NCI-H526 treated with DMSO at 0.1 percent for 48 hours (cell line): ENCODE results near the gene KRT33A.
A peak's percentile ranks its signal among the peaks of the same experiment; 100 is the strongest.
"Not testable (repeated sequence)": the region's sequence is repeated elsewhere in the genome, so short reads cannot be mapped to it uniquely, and the experiment has no call there.

Experiments used
- DNase-seq: peaks from one replicate; lab custom pipeline; 2025; lab: John Stamatoyannopoulos, UW

KRT33A gene

DNA sequence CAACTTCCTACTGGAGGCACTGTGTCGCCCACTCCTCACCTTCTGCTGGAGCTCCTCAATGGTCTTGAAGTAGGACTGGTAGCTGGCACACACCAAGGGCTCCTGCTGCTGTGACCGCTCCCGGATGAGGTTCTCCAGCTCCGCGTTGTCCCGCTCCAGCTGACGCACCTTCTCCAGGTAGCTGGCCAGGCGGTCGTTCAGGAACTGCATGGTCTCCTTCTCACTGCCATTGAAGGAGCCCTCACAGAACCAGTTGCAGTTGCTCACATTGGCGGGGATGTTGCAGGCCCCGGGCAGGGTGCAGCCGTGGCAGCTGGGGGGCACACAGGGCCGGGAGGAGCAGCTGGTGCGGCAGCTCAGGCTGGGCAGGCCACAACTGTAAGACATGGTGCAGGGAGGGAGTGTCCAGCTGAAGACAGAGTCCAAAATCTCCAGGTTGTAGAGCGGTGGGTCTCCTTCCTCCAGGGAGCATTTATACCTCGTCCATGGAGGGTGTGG lies at the start of gene KRT33A:
KRT33A (minus strand) TSS at position 448 of the 498 bp plus-strand sequence; CDS start at position 387, 61 bp downstream.
- not testable (repeated sequence) for DNase-seq

DNA sequence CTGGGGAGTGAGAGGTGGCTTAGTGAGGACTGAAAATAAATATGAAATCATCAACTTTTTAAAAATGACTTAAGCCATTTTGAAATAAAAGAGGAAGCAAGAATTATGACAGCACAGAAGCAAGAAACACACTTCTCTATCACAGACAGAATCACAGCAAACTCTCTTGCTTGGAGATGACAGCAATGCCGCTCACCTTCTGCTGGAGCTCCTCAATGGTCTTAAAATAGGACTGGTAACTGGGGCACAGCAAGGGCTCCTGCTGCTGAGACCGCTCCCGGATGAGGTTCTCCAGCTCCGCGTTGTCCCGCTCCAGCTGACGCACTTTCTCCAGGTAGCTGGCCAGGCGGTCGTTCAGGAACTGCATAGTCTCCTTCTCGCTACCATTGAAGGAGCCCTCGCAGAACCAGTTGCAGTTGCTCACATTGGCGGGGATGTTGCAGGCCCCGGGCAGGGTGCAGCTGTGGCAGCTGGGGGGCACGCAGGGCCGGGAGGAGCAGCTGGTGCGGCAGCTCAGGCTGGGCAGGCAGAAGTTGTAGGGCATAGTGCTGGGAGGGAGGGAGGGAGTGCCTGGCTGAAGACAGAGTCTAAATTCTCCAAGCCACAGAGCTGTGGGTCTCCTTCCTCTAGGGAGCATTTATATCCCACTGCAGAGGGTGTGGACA lies 46.5 kb upstream of the KRT33A start, which contains the start of gene KRT31:
KRT31 (minus strand) TSS at position 613 of the 665 bp plus-strand sequence; CDS start at position 544, 69 bp downstream.
- DNase-seq = no peak

DNA sequence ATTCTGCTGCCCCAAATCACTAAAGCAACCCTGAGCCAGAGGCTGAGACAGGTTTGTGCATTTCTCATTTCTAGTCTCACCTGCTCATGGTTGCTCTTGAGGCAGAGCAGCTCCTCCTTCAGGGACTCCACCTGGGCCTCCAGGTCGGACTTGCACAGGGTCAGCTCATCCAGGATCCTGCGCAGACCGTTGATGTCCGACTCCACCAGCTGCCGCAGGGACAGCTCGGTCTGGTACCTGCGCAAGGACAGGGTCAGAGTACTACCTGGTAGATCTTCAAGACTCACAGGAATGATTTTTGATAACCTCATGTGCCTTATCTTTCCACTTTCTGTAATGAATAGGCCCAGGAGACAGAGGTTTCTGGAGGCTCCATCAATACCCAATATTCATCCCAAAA lies 45.7 kb upstream of the KRT33A start:
- DNase-seq = no peak

DNA sequence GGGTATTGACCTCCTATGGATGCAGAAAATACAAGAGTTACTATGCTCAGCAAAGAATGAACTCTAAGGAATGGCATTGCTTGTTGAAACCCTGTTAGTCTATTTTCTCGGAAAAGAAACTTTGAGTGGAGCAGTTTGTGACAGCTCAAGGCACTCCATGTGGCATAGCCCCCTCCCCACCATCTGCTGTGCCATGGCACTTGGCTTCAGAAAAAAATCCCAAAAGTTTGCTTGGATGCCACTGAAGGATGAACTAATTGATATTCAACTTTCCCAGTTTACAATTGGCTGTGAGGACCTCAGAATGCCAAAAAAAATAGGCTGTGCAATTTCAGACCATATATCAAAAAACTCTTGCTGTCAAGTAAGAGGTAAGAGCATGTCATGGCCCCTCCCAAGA lies 45.0 kb upstream of the KRT33A start:
- DNase-seq = no peak

DNA sequence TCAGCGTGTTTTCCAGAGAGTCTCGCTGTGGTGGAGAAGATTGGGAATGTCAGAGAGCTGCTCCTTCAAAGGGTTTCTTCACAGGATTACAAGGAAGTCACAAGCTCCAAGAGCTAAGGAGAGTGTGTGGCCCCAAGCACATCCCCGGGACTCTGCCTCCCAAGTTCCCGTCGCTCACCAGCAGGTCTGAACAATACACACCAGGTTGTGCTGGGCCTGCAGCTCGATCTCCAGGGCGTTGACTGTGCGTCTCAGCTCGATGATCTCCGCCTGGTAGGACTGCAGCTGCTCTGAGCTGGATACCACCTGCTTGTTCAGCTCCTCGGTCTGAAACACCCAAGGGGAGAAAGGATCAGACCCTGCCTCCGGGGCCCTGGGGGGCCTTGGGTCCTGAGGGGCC lies 44.4 kb upstream of the KRT33A start:
- DNase-seq = not testable (repeated sequence)

DNA sequence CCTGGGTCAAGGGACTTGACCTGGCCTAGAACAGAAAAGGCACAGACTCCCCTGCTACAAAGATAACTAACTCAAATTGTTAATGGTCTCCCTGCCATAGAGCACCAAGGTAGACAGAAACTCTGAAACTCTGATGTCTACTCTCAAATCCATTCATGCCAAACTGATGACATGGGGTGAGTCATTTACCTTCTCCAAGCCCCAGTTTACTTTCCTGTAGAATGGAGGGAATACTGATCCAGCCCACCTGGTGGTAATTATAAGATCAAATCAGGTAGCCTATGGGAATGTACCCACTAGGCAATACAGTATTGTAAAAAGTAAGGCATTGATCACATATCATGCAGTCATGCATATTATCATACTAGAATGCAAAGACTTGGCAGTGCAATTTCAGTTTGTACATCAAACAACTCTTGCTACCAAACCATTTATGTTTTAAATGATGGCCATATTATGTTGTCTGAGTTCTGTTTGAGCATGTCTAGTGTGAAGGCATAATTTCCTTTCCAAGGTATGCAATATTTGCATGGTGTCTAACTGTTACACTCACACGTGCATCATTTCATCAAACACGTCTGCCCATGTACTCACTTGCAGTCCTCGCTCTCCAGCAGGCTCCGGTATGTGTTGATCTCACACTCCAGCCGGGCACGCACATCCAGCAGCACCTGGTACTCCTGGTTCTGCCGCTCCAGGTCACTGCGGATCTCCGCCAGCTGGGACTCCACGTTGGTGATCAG lies 43.8 kb upstream of the KRT33A start:
- peak; percentile 51 for DNase-seq

DNA sequence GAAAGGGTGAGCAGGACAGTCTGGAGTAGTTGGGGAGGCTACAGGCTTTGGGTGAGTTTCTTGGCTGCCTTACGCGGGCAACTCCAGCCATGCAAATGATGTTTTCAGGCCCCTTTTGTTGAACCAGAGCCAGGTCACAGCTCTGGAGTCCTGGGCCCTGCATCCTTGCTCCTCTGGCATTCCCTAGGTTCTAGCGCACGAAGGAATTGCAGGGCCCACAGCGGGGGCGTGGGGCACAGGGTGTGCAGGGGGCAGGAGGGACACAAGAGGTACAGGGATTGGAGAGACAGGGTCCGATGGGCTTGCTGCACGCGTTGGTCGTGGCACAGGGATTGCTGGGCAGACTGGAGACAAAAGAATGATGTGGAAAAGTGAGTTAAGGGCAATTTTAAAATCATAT lies 43.2 kb upstream of the KRT33A start:
- DNase-seq = no peak

DNA sequence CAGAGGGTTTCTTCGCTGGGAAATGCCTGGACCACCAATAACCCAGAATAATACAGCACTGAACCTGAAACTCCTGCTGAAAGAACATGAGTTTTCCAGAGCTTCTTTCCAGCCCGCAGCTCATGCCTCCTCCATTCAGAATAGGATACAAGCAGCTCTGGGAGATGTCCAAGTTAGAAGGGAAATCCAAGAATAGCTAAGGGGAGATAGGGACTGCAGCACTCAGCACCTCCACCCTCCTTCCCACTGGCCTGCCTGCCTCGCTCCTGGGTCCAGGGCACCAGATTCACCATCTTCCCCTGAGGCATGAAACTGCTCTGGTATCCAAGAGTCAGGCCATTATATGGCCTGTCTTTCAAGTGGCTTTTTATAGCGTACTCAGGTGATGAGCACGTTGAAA lies 42.7 kb upstream of the KRT33A start:
- DNase-seq = no peak

DNA sequence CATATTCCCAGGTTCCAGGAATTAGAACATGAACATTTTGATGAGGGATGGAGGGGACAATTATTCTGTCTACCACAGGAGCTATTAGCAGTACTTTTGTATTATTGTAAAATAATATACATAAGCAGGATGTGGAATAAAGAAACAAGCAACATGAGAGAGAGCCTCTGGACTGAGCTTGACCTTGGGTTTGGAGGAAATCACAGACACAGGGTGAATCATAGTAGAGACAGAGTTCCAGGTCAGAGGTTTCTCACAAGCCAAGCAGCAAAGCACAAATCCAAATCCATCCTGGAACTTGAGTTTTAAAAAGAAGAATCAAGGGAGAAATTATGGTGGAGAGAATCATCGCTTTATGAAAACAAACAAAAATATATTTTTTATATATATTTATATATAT lies 41.6 kb upstream of the KRT33A start:
- DNase-seq = no peak

DNA sequence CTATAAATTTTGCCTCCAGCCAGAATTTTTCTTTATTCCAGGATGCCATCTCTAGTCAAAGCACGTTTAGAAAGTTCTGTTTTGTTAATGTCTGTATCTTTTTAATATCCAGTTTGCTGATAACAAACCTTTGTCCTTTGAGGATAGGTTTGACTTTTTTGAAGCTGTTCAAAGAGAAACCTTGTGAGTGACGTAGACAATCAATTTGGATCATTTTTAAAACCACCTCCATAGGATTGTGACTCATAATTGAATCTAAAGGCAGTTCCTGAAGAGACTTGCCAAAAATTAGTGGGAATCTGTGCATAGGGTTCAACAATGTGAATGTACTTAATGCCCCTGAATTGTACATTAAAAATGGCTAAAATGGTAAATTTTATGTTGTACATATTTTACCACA lies 40.9 kb upstream of the KRT33A start:
- DNase-seq = no peak

DNA sequence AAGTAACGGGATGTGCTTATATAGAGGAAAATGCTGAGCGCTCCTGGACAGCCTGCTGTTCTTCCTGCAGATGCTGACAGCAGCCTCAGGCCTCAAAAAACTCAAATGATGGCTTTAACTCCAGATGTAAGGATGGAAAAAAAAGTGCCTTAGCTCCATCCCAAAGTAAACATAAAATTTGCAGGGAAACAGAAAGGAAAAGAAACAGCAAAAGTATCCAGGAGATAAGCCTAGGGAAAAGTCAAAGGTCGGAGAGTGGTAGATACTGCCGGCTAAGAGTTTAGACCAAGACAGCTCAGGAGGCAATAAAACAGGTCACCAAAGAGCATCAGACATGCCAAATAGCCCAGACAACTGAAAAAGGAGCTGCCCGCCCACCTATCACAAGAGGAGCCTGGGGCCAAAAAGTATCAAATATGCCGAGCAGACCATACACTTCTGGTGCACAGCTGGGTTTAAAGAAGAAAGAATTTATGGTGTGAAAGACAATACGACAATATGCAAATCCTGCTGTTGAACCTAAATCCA lies 39.8 kb upstream of the KRT33A start:
- no peak for DNase-seq

DNA sequence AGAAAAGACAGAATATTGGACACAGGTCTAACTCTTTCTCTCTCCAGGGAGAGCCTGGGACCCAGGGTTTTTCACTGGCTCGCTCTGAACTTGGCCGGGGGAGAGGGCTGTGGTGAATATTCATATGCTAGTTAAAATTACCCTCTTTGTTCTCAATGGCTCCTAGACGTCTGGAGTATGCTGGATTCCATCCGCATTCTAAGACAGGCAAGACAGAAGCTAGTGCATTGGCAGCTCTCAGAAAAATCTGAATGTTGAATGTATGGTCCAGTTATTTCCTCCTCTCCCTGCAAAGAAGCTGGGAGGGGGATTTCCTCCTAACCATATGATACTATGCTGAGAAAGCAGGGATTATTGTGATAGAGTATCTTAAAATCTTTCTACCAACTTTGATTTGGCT lies 37.0 kb upstream of the KRT33A start:
- DNase-seq = no peak

DNA sequence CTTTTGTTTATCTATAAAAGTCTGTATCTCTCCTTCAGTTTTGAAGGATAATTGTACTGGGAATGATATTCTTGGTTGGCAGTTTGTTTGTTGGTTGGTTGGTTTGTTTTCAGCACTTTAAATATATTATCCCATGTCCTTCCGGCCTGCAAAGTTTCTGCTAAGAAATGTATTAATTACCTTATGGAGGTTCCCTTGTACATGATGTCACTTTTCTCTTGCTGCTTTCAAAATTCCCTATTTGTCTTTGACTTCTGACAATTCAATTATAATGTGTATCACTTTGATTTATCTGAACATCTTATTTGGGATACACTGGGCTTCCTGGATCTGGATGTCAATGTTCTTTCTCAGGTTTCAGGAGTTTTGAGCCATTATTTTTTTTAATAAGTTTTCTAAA lies 35.6 kb upstream of the KRT33A start:
- DNase-seq = no peak

DNA sequence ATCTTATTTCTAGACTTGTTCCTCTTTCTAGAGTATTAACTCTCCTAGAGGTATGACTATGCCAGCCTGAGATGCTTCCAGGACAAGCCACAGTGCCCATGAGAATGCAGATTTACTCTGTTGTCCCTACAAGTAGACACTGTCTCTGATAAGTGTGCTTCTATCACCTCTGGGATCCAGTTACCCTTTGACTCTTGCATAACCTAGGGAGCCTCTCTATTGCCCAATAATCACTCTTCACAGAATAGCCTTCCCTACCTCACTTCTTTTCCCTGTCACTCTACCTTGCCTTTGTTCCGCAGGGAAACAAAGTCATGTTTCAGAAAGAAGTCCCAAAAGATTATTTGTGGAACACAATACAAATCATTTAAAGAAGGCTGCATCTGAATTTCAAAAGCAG lies 33.1 kb upstream of the KRT33A start:
- DNase-seq = no peak

DNA sequence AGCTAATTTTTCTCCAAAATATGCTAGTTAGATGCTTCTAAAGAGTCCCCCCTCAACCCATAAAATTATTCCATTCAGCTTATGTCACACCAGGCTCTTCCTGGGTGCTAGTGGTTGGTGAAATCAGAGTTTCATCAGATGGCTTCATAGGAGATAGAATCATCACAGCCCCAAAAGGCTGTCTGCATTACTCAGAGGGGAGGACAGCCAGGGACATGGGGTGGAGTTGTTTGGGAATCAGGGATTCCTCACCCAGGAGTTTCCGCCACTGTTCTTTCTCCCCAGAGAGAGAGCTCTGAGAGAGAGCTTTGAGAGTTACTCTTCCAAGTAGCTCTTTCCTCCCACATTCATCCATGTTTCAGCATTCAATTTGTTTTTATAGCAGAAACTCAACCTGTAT lies 31.8 kb upstream of the KRT33A start:
- DNase-seq = no peak

DNA sequence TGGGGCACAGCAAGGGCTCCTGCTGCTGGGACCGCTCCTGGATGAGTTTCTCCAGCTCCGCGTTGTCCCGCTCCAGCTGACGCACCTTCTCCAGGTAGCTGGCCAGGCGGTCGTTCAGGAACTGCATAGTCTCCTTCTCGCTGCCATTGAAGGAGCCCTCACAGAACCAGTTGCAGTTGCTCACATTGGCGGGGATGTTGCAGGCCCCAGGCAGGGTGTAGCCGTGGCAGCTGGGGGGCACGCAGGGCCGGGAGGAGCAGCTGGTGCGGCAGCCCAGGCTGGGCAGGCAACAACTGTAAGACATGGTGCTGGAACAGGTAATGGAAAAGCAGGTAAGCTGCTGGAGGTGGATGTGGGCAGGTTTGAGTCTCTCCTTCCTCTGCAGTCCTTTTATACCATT lies 31.3 kb upstream of the KRT33A start, which contains the start of gene KRT34:
KRT34 (minus strand) TSS at position 364 of the 400 bp plus-strand sequence; CDS start at position 304, 60 bp downstream.
- not testable (repeated sequence) for DNase-seq

DNA sequence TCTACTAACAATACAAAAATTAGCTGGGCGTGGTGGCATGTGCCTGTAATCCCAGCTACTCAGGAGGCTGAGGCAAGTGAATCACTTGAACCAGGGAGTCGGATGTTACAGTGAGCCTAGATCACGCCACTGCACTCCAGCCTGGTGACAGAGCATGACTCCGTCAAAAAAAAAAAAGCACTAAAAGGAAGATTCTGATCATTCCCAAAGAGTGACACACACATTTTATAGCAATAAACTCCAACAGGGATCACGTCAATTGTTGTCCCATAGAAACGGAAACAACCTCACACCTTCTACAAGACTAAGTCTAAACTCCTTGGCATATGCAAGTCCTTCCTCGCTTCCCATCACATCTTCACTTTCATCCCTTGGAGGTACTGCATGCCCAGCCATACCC lies 29.5 kb upstream of the KRT33A start:
- not testable (repeated sequence) for DNase-seq

DNA sequence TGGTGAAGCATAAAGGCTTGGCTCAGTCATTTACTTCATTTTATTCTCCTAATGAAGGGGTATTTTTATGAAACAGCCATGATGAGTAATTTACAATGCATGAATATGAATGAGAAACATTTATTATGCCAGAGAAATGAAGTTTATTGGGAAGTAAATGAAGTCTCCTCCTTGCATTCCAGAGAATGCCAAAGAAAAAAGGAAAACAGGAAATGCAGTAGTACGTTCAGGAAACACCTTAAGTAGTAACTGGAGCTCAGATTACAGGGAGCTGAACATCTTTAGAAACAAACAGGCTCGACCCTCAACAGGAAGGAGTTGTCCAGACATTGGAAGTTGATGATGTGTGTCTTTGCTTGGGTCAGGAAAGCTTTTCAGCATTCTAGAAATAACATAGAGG lies 26.9 kb upstream of the KRT33A start:
- DNase-seq = no peak

DNA sequence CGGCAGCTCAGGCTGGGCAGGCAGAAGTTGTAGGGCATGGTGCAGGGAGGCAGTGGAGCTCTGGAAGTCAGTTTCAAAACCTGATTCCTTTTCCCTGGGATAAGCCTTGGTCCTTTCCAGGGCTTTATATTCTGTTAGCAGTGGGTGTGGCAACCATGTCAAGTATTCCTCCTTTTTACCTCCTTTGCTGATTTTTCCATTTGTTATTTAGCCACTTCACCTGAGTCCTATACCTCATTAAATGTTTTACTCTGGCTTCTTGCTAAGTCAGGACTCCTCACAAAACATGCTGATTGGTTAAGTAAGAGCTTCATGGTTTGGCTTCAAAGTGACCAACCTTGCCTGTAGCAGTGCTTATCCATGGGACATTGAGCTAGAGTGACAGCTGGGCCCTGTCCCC lies 19.1 kb upstream of the KRT33A start, which contains the start of gene KRT33B:
KRT33B (minus strand) TSS at position 101 of the 400 bp plus-strand sequence; CDS start at position 38, 63 bp downstream.
- no peak for DNase-seq

DNA sequence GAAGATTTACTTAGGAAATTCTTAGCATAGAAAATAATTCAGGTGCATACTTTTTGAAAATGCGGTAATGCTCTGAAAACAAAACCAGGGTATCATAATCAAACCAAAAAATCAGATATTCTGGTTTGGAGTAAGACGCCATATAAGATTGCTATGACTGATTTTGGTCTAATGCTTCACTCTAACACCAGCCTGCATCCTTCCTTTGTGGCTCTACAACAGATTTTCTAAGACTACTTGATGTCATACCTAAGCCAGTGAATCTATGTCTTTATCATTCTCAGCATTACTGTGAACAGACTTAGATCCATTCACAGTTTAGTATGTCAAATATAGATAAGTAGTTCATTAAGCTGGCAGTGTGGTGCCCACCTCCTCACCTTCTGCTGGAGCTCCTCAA lies 18.4 kb upstream of the KRT33A start:
- no peak for DNase-seq

DNA sequence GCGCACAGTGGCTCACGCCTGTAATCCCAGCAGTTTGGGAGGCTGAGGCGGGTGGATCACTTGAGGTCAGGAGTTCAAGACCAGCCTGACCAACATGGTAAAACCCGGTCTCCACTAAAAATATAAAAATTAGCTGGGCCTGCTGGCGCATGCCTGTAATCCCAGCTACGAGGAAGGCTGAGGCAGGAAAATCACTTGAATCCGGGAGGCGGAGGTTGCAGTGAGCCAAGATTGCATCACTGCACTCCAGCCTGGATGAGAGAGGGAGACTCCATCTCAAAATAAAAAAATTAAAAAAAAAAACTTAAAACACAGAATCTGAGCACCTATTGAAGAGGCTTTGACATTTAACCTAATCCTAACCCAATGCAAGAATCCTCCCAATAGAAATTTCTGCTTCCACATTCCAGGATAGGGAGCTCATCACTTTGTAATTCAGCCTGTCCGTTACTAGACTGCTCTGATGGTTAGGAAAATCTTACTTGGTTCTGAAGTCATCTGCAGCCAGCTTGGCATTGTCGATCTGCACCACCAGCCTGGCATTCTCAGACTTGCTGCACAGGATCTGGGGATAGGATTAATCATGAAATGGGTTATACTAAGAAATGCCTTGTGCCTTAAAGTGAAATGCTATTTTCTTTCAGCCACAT lies 16.9 kb upstream of the KRT33A start:
- DNase-seq = no peak

DNA sequence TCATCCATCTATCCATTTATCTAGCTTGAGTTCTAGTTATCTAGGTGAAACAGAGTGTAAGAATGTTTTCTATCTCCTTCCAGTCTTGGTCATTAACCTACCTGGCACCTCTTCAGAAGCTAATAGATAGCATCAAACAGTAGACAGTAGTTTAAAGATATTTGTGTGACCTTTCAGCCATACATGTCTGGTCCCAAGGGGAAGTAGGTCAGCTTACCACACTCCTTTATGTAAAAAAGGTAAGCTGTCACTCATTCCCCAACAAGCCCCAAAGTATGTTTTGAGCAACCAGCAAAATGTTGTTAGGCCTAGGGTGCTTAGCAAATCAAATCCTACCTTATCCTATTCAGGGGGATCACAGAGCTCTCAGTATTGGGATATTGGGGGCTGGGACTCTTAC lies 15.4 kb upstream of the KRT33A start:
- DNase-seq = no peak
